Measurements from ENCODE around the gene FTL. TPM values are rescaled to one million over a fixed set of nuclear protein-coding genes. Genes with fewer than 3 reads are reported as not detected.

Gene FTL
- total RNA-seq, 1 donor from 2014 or later: 888 TPM

- Mint-ChIP-seq H3K9me3 (no peaks in the 10 kb centered on the region), H3K27me3 (no peaks in the 10 kb centered on the region), H3K27ac (no peak overlapping the region), H3K4me3 (no peak overlapping the region), H3K4me1 (peaks cover 37% of the 10 kb centered on the region), H3K36me3 (ENCODE audit: low read depth) (peaks cover 26% of the 10 kb centered on the region)
- no peak for TF ChIP-seq CTCF (IDR thresholded peaks at IDR 0.05)
- ChIA-PET POLR2A (interaction anchor here (3.1 kb wide), 1 partner anchor 117 kb away, joined by 51 read pairs; the partner anchor contains the start of gene PPP1R15A), CTCF (interaction anchor here (2.1 to 2.6 kb wide), 2 partner anchors 11 to 20 kb away, joined by 7 to 18 read pairs; no protein-coding TSS in a partner anchor)
- DNase-seq: no peak
- no peak for ATAC-seq (ENCODE audit: low read depth)
- intact Hi-C loops (cut with micrococcal nuclease): loop anchor here (10.0 kb wide), 3 partner anchors 124 to 884 kb away; partner anchors contain the start of genes AKT1S1, C19orf73, LIN7B and PPFIA3
These were observed 26.0 kb downstream of the FTL start for GRCh38 chr19:48991011-48991609.

- TF ChIP-seq CTCF (IDR thresholded peaks at IDR 0.05): no peak
- peak overlapping the region; percentile 97 for H3K4me3 Mint-ChIP-seq
- ChIA-PET POLR2A (interaction anchor here (0.5 to 3.6 kb wide), 7 partner anchors 9 to 453 kb away, joined by 3 to 51 read pairs (median 10); partner anchors contain the start of genes FTL and PPP1R15A), CTCF (interaction anchor here (1.0 to 2.6 kb wide), 4 partner anchors 12 to 204 kb away, joined by 3 to 18 read pairs (median 6); no protein-coding TSS in a partner anchor)
- ATAC-seq (ENCODE audit: low read depth) (no peak), DNase-seq (no peak)
- H3K4me1 Mint-ChIP-seq: peaks cover 37% of the 10 kb centered on the region
- no peaks in the 10 kb centered on the region for H3K9me3 Mint-ChIP-seq
- H3K36me3 Mint-ChIP-seq (ENCODE audit: low read depth): peaks cover 26% of the 10 kb centered on the region
- no peaks in the 10 kb centered on the region for H3K27me3 Mint-ChIP-seq
- intact Hi-C loops (cut with micrococcal nuclease): loop anchor here (2.0 to 10.0 kb wide), 7 partner anchors 21 to 883 kb away; partner anchors contain the start of genes AKT1S1, BAX, C19orf73 and CA11
- peak overlapping the region; percentile 97 for H3K27ac Mint-ChIP-seq
These were observed 26.9 kb downstream of the FTL start for GRCh38 chr19:48991873-48992580.

DNA sequence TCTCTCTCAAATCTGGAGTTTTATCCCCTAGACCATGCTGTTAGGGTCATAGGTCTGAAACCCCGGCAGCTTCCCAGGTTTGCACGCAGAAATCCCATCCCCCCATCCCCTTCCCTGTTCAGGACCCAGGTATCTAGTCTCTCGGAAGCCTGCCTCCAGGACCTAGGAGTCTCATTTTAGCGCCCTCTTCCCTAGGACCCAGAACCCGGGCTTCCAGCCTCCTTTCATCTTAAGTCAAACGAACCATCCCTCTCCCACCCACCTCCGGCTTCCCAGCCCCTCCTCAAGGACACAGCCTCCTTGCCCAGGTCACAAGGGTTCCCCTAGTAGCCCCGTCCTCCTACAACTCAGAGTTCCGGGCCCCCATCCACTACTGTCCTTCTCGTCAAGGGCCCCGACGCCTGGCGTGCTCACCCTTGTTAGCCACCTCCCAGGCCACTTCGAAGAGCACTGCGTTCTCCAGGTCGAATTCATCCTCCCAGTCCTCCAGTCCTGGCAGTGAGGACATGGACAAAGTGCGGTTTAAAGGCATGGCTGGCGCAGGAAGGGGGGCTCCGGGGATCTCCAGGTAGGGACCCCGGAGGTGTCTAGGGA, 27.6 kb downstream of the FTL start:
- intact Hi-C loops (cut with micrococcal nuclease): loop anchor here (1.0 to 10.0 kb wide), 11 partner anchors 16 to 882 kb away; partner anchors contain the start of genes AKT1S1, BAX, C19orf73 and CA11
- Mint-ChIP-seq H3K9me3 (no peaks in the 10 kb centered on the region), H3K36me3 (ENCODE audit: low read depth) (peaks cover 24% of the 10 kb centered on the region), H3K27ac (peak overlapping the region; percentile 97), H3K4me3 (peak overlapping the region; percentile 97), H3K27me3 (no peaks in the 10 kb centered on the region), H3K4me1 (peaks cover 34% of the 10 kb centered on the region)
- CTCF ChIA-PET: interaction anchor here (0.9 to 2.6 kb wide), 11 partner anchors 11 to 206 kb away, joined by 3 to 18 read pairs (median 4); partner anchors contain the start of gene CGB7
- DNase-seq: no peak
- POLR2A ChIA-PET: interaction anchor here (0.5 to 3.6 kb wide), 29 partner anchors 10 to 851 kb away, joined by 3 to 51 read pairs (median 5); partner anchors contain the start of genes FTL, NUCB1, PPP1R15A and PRMT1
- no peak for TF ChIP-seq CTCF (IDR thresholded peaks at IDR 0.05)
- no peak for ATAC-seq (ENCODE audit: low read depth)

GRCh38 chr19:48993175-48994034, 28.3 kb downstream of the FTL start, which contains the start of the genes GYS1 and RUVBL2:
Gene GYS1, minus strand, starts transcription at chr19:48993309. Its CDS starts 197 bp downstream, at chr19:48993112.
Gene RUVBL2, plus strand, starts transcription at chr19:48993887. Its CDS starts 25 bp downstream, at chr19:48993912.
- ATAC-seq (ENCODE audit: low read depth): peak; percentile 92
- Mint-ChIP-seq H3K27ac (peak within 1 kb of the TSS; percentile 97), H3K9me3 (no peaks in the 10 kb centered on the region), H3K4me3 (peak within 1 kb of the TSS; percentile 97), H3K4me1 (peaks cover 33% of the 10 kb centered on the region), H3K27me3 (no peaks in the 10 kb centered on the region), H3K36me3 (ENCODE audit: low read depth) (peaks cover 21% of the 10 kb centered on the region)
- intact Hi-C loops (cut with micrococcal nuclease): loop anchor here (1.0 to 10.0 kb wide), 11 partner anchors 17 to 881 kb away; partner anchors contain the start of genes AKT1S1, BAX, C19orf73 and CA11
- CTCF ChIA-PET: interaction anchor here (0.6 to 2.6 kb wide), 17 partner anchors 10 to 876 kb away, joined by 3 to 18 read pairs (median 3); partner anchors contain the start of gene CGB7
- TF ChIP-seq CTCF (IDR thresholded peaks at IDR 0.05): peak; percentile 94
- DNase-seq: peak; percentile 96
- POLR2A ChIA-PET: interaction anchor here (0.5 to 3.6 kb wide), 48 partner anchors 10 to 850 kb away, joined by 3 to 51 read pairs (median 4); partner anchors contain the start of genes ALDH16A1, BAX, BCAT2 and CARD8

All from activated B cell treated with CpG ODN at 0.5 μM for 24 hours (primary cell).